GM19395 (cell line): ENCODE results near the gene SMYD2.
A peak's percentile ranks its signal among the peaks of the same experiment; 100 is the strongest.

Experiments used
- ATAC-seq: cut with Tn5 transposase; IDR thresholded peaks from one replicate; pipeline ENCODE4 v1.9.1; 2021; ENCODE audit warnings: mild to moderate bottlenecking, moderate library complexity; ENCODE audit not compliant: unreplicated experiment

SMYD2 gene

GRCh38 chr1:214327514-214327913, 46.6 kb downstream of the SMYD2 start:
- ATAC-seq, result no peak

- ATAC-seq, result peak; percentile 95
Observed at GRCh38 chr1:214328770-214329469, 48.0 kb downstream of the SMYD2 start.

DNA sequence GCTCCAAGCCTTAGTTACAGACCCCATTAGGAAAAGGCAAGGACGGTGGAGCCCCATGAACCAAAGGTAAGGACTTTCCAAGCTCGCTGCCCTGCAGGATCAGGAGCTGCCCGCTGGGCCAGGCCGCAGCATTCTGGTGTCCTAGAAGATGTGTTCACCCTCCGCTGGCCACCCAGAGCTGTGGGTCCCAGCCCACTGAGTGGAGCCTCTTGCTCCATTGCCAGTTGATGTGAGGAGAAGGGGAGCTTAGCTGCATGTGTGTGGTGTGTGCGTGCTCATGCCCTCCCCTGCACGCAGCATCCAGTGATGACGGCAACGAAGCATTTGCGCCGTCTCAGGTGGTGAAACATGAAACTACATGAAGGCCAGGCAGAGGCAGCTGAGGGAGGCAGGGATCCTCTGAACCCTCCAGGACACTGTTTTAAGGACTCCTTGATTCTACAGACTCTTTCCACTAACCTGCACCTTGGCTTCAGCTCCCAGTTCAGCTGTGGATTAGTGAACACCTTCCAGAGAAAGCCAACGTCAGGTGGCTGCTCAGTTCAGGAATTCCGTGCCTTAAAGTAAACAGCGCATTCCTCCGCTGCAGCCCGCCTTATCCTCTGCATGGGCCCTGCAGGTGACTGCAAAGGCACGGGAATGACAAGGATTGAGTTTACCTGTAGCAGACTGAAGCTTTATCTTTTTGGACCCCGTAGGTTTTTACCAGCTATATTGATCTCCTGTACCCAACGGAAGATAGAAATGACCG, 48.7 kb downstream of the SMYD2 start:
- ATAC-seq, result no peak

DNA sequence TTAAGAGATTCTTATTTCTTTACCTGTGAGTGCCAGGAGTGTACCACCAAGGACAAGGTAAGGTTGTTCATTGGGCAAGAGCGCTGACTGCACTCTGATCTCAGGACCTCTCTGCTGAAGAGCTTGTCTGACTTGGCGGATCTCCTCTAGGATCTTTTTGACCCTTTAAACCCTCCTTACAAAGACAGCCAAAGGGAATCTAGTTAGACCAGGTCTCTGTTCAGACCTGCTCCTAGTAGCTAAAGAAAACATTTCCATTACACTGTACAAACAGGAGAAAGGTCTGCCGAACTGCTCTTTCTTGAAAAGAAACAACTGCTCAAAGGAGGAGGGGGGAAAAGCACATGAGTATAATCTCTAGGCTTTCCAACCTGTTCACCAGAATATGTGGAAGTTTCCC, 49.3 kb downstream of the SMYD2 start:
- ATAC-seq, result no peak

- ATAC-seq, result no peak
Observed at GRCh38 chr1:214330715-214331114, 49.8 kb downstream of the SMYD2 start.

DNA sequence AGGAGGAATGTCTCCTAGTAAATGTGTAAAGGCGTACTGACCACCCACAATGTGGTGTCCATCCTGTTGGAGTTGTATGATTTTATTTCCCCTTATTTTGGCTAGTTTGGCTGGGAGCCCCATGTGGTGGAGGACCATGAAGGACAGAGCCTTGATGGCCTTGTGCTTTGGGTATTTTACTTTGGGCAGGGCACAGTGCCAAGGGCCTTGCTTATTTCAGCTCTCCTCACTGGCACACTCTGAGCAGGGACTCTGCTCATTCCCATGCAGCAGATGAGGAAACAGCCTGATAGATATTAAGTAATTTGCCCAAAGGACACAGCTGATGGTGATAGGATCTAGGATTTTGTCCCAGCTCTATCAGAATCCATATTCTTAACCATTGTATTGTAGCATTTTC, 50.2 kb downstream of the SMYD2 start:
- no peak for ATAC-seq

- peak; percentile 42 for ATAC-seq
Observed at GRCh38 chr1:214331827-214332423, 51.0 kb downstream of the SMYD2 start.

GRCh38 chr1:214332946-214333798, 52.2 kb downstream of the SMYD2 start:
- ATAC-seq, result peak; percentile 35

DNA sequence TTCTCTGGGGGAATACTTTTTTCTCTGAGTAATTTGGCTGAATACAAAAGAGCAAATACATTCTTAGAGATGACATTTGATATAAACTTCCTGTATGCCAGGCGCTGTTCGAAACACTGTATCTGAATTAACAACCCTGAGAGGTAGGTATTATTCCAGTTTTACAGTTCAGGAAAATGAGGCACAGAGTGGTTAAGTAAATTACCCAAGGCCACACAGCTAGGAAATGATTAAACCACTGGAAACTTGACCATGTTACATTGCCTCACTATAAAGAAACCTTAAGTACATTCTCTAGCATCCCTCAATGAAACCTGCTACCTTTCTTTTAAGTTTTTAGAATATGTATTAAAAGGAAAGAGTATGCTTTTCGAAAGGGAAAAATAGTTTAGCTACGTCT, 54.6 kb downstream of the SMYD2 start:
- no peak for ATAC-seq

GRCh38 chr1:214337015-214337414, 56.1 kb downstream of the SMYD2 start:
- no peak for ATAC-seq

DNA sequence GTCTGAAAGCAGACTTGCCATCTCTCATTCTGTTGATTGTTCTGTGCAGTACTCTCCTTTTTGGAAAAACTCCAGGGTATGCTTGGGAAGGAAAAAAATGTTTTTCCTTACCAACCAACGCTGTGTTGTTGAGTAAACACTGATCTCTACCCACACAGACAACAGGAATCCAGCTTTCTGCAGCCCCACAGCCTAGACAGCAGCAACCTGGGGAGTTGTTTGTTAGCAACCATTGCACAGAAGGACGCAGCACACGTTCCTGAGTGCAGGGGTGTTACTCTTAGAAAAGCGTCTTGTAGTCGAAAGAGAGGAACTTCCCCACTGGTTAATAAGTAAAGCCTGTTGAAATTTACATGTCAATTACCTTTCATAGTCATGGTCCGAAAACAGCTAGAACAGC, 56.6 kb downstream of the SMYD2 start:
- ATAC-seq, result no peak

DNA sequence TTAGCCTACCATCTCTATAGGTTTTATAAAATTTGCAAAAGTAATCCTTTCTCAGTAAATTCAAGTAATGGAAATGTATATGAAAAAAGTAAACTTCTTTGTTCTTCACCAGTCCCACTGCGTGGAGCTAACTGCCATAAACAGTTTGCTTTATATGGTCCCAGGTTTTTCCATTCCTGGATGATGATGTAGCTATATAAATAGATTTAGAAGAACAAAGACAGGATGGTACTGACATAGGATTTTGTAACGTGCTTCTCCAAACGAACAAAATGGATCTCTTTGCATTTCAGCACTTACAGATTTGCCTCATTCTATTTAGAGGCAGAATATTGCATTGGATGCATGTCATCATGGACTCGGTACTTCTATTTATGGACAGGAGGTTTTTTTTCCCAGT, 57.3 kb downstream of the SMYD2 start:
- no peak for ATAC-seq

DNA sequence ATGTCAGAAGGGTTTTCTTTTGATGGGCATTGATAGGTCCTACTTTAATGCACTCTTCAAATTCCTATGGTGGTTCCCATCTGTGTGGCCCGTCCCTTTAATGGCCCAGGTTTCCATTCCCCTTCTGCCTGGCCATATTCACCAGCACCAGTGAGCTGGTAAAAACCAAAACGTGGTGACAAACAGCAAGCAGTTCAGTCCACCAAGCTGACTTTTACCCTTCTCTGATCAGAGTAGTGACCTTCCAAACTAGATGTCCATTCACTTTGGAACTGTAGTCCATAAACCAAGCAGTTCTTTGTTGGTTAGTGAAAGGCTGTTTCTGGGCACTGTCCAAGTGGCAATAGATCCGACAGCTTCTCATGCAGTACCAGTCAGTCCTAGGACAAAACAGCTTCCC, 60.5 kb downstream of the SMYD2 start:
- ATAC-seq, result no peak

DNA sequence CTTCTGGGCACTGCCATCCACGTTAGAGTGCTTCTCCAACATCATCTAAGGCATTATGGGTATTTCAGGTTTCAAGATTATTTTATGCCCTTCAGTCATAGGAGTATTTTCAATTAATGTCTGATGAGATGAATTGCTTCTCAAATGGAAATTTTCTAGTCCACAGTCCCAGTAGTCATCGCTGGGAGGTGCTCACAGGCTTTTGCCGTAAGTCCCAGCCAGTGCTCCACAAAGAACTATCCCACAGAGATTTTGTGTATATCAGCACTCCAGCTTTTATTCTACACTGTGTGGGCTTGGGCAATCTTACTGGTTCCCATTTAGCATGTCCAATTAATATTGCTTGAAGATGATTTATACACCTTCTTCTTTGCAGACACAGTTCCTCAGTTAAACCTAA, 61.0 kb downstream of the SMYD2 start:
- no peak for ATAC-seq

- ATAC-seq, result no peak
Observed at GRCh38 chr1:214342525-214342924, 61.6 kb downstream of the SMYD2 start.

DNA sequence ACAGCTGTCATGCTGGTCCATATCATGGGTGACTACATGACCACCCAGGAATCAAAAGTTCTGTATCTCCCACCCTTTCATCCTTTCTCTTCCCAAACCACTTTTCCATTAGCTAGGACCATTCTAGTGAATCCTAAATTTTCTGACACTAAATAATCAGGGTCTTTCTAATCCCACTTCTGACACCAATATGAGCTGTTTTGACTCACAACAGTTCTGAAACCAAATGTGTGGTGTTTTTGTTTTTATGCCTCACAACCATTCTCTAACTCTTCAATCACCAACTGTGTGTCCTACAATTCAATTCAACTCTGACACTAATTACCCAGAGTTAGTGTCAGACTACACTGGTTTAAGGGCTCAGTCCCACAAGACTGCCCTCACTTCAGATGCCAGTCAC, 63.9 kb downstream of the SMYD2 start:
- no peak for ATAC-seq

GRCh38 chr1:214349008-214349407, 68.0 kb downstream of the SMYD2 start:
- ATAC-seq, result no peak

DNA sequence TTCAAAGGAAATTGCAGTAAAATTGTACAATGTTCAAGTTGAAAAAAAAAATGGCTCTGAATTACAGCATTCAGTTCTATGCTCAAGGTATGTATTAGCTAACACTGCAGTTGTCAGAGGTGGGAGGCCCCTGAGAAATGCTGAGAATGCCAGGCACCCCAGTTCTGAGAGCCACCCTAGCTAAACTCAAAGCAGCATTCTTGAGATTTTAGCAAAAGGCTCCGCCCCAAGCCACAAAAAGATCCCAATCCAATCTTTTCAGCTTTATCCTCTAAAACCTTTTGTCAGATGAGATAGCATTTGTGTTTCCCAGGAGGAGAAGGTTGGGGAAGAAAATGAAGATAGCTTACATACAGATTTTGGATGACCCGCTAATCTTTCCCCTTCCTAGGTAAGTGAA, 68.8 kb downstream of the SMYD2 start:
- no peak for ATAC-seq

DNA sequence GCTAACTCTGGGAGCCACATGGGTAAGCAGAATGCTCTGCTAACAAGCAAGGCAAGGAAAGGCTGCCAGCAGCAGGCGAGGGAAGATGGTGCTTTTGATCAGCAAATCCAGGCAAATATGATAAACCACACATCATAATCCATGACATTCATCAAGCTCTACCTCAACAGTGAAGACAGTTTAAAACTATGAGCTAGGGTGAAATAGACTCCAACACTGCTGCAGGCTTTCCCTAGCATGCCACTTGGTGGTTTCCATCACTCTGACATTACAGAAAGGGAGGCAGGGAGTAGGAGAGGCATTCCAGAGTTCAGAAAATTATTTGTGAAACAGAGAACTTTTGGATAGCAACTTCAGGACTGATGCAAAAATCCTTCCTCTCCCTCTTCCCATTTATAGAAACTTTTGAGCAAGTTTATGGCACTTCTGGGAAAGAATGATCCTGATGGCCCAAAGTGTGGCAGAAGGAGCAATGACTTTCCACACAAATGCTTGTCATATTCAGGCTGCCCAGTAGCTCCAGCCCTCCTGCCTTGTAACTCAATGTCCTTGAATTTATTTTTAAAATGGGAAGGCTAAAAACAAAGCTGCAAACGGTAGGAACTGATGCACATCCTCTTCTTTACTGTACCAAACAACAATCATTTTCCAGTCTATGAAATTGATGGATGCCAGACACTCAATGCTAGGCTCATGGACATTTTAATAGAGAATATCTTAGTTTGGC, 70.8 kb downstream of the SMYD2 start:
- no peak for ATAC-seq

DNA sequence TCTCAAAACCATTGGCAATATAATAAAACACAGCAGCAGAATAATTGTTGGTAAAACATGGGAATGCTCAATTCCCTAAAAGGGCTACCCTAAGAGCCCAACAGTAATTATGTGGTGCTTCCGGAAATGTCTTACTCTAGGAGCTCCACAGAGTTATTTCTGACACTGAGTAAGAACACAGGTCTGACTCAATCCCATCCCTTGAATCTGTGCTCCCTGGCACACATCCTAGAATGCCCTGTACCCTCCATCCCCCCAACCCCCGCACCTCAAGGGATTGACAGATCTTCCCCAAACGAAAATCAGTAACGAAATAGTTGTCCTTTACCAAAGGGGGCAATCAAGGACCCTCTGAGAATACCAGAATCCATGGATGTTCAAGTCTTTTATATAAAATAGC, 71.9 kb downstream of the SMYD2 start:
- ATAC-seq, result no peak
